Activated T-helper 1 cell treated with anti-CD3 and anti-CD28 coated beads, Interleukin-12 subunit alpha, Interleukin-12 subunit beta, Interleukin-2, Interleukin-4 antibody, amounts not matched to agents 30 ng/mL and 10 ng/mL and 1 ng/mL, durations not matched to agents 14 hours and 24 hours and 36 hours (primary cell): ENCODE results near the gene IRAK1BP1. TPM values are rescaled to one million over a fixed set of nuclear protein-coding genes. Genes with fewer than 3 reads are reported as not detected.
"Not testable (repeated sequence)": the region's sequence is repeated elsewhere in the genome, so short reads cannot be mapped to it uniquely, and the experiment has no call there.

Experiments used
- DNase-seq: peaks from one replicate; pipeline ENCODE4 v3.0.0; 2021; ENCODE audit warnings: low spot score
- H3K27ac Mint-ChIP-seq: one replicate; pipeline ENCODE4 v1.8.0; 2021; ENCODE audit warnings: mild to moderate bottlenecking, mixed read lengths
- H3K27me3 Mint-ChIP-seq: one replicate; pipeline ENCODE4 v1.8.0; 2022; ENCODE audit warnings: mild to moderate bottlenecking, moderate library complexity, mixed read lengths; ENCODE audit not compliant: insufficient read depth
- H3K36me3 Mint-ChIP-seq: one replicate; pipeline ENCODE4 v1.8.0; 2021; ENCODE audit warnings: low read depth, mixed read lengths
- H3K4me1 Mint-ChIP-seq: one replicate; pipeline ENCODE4 v1.8.0; 2021; ENCODE audit warnings: low read depth, mixed read lengths
- H3K4me3 Mint-ChIP-seq: one replicate; pipeline ENCODE4 v1.8.0; 2021; ENCODE audit warnings: mild to moderate bottlenecking, moderate library complexity, mixed read lengths
- H3K9me3 Mint-ChIP-seq: one replicate; pipeline ENCODE4 v1.8.0; 2021; ENCODE audit warnings: mixed read lengths
- intact Hi-C: fragments of 100-400 bp; cut with micrococcal nuclease; formaldehyde crosslinking; loops from one replicate; pipeline ENCODE4 v1.15.1; 2024
- total RNA-seq: library from RNA; stranded (reverse); gene quantifications from 2 replicates; pipeline ENCODE4 v1.2.3, GENCODE V29; 2022

IRAK1BP1 gene
- total RNA-seq, 1 donor from 2014 or later: 3.0 TPM

GRCh38 chr6:78851156-78851555 is 16.2 kb upstream of the IRAK1BP1 start:
- intact Hi-C loops: no loop called here
- no peaks in the 10 kb centered on the region for H3K9me3 Mint-ChIP-seq
- H3K27ac Mint-ChIP-seq: no peak overlapping the region
- H3K4me3 Mint-ChIP-seq: no peak overlapping the region
- no peaks in the 10 kb centered on the region for H3K4me1 Mint-ChIP-seq
- no peaks in the 10 kb centered on the region for H3K36me3 Mint-ChIP-seq
- H3K27me3 Mint-ChIP-seq: peaks cover under 1% of the 10 kb centered on the region
- DNase-seq: no peak

GRCh38 chr6:78854546-78854945 is 12.8 kb upstream of the IRAK1BP1 start:
- Mint-ChIP-seq H3K27ac (no peak overlapping the region), H3K4me1 (no peaks in the 10 kb centered on the region), H3K4me3 (no peak overlapping the region), H3K36me3 (no peaks in the 10 kb centered on the region), H3K27me3 (peaks cover 1% of the 10 kb centered on the region), H3K9me3 (no peaks in the 10 kb centered on the region)
- intact Hi-C loops: no loop called here
- no peak for DNase-seq

GRCh38 chr6:78858339-78858938 is 8.9 kb upstream of the IRAK1BP1 start:
- H3K27me3 Mint-ChIP-seq, H3K4me3 Mint-ChIP-seq, H3K36me3 Mint-ChIP-seq, H3K4me1 Mint-ChIP-seq, intact Hi-C loops, DNase-seq, H3K9me3 Mint-ChIP-seq, H3K27ac Mint-ChIP-seq: not testable (repeated sequence)

- no peak overlapping the region for H3K4me3 Mint-ChIP-seq
- intact Hi-C loops: loop anchor here (10.0 kb wide), 1 partner anchor 1003 kb away; no protein-coding TSS in a partner anchor
- peaks cover 2% of the 10 kb centered on the region for H3K27me3 Mint-ChIP-seq
- H3K36me3 Mint-ChIP-seq: no peaks in the 10 kb centered on the region
- DNase-seq: no peak
- no peaks in the 10 kb centered on the region for H3K9me3 Mint-ChIP-seq
- H3K27ac Mint-ChIP-seq: no peak overlapping the region
- peaks cover 4% of the 10 kb centered on the region for H3K4me1 Mint-ChIP-seq
These were observed 5.8 kb upstream of the IRAK1BP1 start for GRCh38 chr6:78861509-78861908.

- no peaks in the 10 kb centered on the region for H3K9me3 Mint-ChIP-seq
- H3K4me1 Mint-ChIP-seq: peaks cover 18% of the 10 kb centered on the region
- no peak overlapping the region for H3K27ac Mint-ChIP-seq
- DNase-seq: no peak
- no peaks in the 10 kb centered on the region for H3K36me3 Mint-ChIP-seq
- intact Hi-C loops: loop anchor here (10.0 kb wide), 1 partner anchor 1001 kb away; no protein-coding TSS in a partner anchor
- H3K27me3 Mint-ChIP-seq: peaks cover 2% of the 10 kb centered on the region
- H3K4me3 Mint-ChIP-seq: no peak overlapping the region
These were observed 3.8 kb upstream of the IRAK1BP1 start for GRCh38 chr6:78863576-78863975.

GRCh38 chr6:78864957-78865356 is 2.4 kb upstream of the IRAK1BP1 start:
- peaks cover 2% of the 10 kb centered on the region for H3K27me3 Mint-ChIP-seq
- no peak overlapping the region for H3K27ac Mint-ChIP-seq
- no peak for DNase-seq
- intact Hi-C loops: loop anchor here (10.0 kb wide), 1 partner anchor 1000 kb away; no protein-coding TSS in a partner anchor
- H3K36me3 Mint-ChIP-seq: no peaks in the 10 kb centered on the region
- no peak overlapping the region for H3K4me3 Mint-ChIP-seq
- peaks cover 21% of the 10 kb centered on the region for H3K4me1 Mint-ChIP-seq
- H3K9me3 Mint-ChIP-seq: no peaks in the 10 kb centered on the region

- Mint-ChIP-seq H3K9me3 (no peaks in the 10 kb centered on the region), H3K4me3 (peak overlapping the region; percentile 97), H3K27ac (peak overlapping the region; percentile 95), H3K4me1 (peaks cover 21% of the 10 kb centered on the region), H3K27me3 (peaks cover 2% of the 10 kb centered on the region), H3K36me3 (peaks cover 4% of the 10 kb centered on the region)
- intact Hi-C loops: loop anchor here (1.0 to 10.0 kb wide), 6 partner anchors 211 to 1239 kb away; partner anchors contain the start of genes BCKDHB, HMGN3, LCA5 and PHIP
- DNase-seq: no peak
These were observed 356 bp upstream of the IRAK1BP1 start for GRCh38 chr6:78867020-78867369.

- Mint-ChIP-seq H3K4me1 (peaks cover 21% of the 10 kb centered on the region), H3K27ac (peak overlapping the region; percentile 95), H3K9me3 (no peaks in the 10 kb centered on the region), H3K27me3 (peaks cover 2% of the 10 kb centered on the region), H3K36me3 (peaks cover 4% of the 10 kb centered on the region), H3K4me3 (peak overlapping the region; percentile 97)
- intact Hi-C loops: loop anchor here (10.0 kb wide), 1 partner anchor 997 kb away; no protein-coding TSS in a partner anchor
- no peak for DNase-seq
These were observed 765 bp downstream of the IRAK1BP1 start for GRCh38 chr6:78868116-78868515.

GRCh38 chr6:78875505-78875904 is 8.2 kb downstream of the IRAK1BP1 start:
- Mint-ChIP-seq H3K4me1 (no peaks in the 10 kb centered on the region), H3K36me3 (peaks cover 4% of the 10 kb centered on the region), H3K9me3 (no peaks in the 10 kb centered on the region), H3K4me3 (no peak overlapping the region), H3K27me3 (no peaks in the 10 kb centered on the region), H3K27ac (no peak overlapping the region)
- DNase-seq: no peak
- intact Hi-C loops: no loop called here

- Mint-ChIP-seq H3K4me3 (no peak overlapping the region), H3K4me1 (no peaks in the 10 kb centered on the region)
These were observed 16.3 kb downstream of the IRAK1BP1 start for GRCh38 chr6:78883651-78884050.

GRCh38 chr6:78889901-78890300 is 22.6 kb downstream of the IRAK1BP1 start:
- H3K27me3 Mint-ChIP-seq, H3K36me3 Mint-ChIP-seq, H3K4me3 Mint-ChIP-seq, DNase-seq, H3K27ac Mint-ChIP-seq, H3K9me3 Mint-ChIP-seq, intact Hi-C loops, H3K4me1 Mint-ChIP-seq: not testable (repeated sequence)

More at GRCh38 chr6:78883651-78884050, 16.3 kb downstream of the IRAK1BP1 start:
- intact Hi-C loops: no loop called here
- no peak overlapping the region for H3K27ac Mint-ChIP-seq
- H3K36me3 Mint-ChIP-seq: peaks cover 2% of the 10 kb centered on the region
- H3K9me3 Mint-ChIP-seq: no peaks in the 10 kb centered on the region
- DNase-seq: no peak
- H3K27me3 Mint-ChIP-seq: no peaks in the 10 kb centered on the region

- H3K9me3 Mint-ChIP-seq: no peaks in the 10 kb centered on the region
- no peak overlapping the region for H3K4me3 Mint-ChIP-seq
- no peaks in the 10 kb centered on the region for H3K27me3 Mint-ChIP-seq
- no peak for DNase-seq
- intact Hi-C loops: no loop called here
- H3K27ac Mint-ChIP-seq: no peak overlapping the region
- no peaks in the 10 kb centered on the region for H3K36me3 Mint-ChIP-seq
- H3K4me1 Mint-ChIP-seq: no peaks in the 10 kb centered on the region
These were observed 28.9 kb downstream of the IRAK1BP1 start for GRCh38 chr6:78896227-78896626.

- Mint-ChIP-seq H3K4me3 (no peak overlapping the region), H3K27me3 (peaks cover 15% of the 10 kb centered on the region), H3K36me3 (peaks cover 4% of the 10 kb centered on the region), H3K4me1 (peaks cover 17% of the 10 kb centered on the region), H3K9me3 (no peaks in the 10 kb centered on the region), H3K27ac (no peak overlapping the region)
- intact Hi-C loops: no loop called here
- no peak for DNase-seq
These were observed 41.3 kb downstream of the IRAK1BP1 start for GRCh38 chr6:78908621-78909020.

- no peak for DNase-seq
- Mint-ChIP-seq H3K9me3 (no peaks in the 10 kb centered on the region), H3K27ac (no peak overlapping the region), H3K4me3 (no peak overlapping the region), H3K27me3 (peaks cover 15% of the 10 kb centered on the region), H3K36me3 (peaks cover 4% of the 10 kb centered on the region), H3K4me1 (peaks cover 17% of the 10 kb centered on the region)
- intact Hi-C loops: no loop called here
These were observed 42.0 kb downstream of the IRAK1BP1 start for GRCh38 chr6:78909391-78909790.
